ENCODE results near the gene UBR1. TPM values are rescaled to one million over a fixed set of nuclear protein-coding genes. Genes with fewer than 3 reads are reported as not detected.
A peak's percentile ranks its signal among the peaks of the same experiment; 100 is the strongest.

The UBR1 gene
- total RNA-seq, 1 donor from 2014 or later: 21.9 TPM

GRCh38 chr15:43111354-43111753, 5.5 kb upstream of the UBR1 start:
- Histone ChIP-seq H3K4me3 (no peak overlapping the region), H3K4me1 (peaks cover 4% of the 10 kb centered on the region), H3K27me3 (no peaks in the 10 kb centered on the region), H3K36me3 (no peaks in the 10 kb centered on the region), H3K27ac (no peak overlapping the region), H3K9me3 (no peaks in the 10 kb centered on the region)
- no peak for TF ChIP-seq CTCF (IDR thresholded peaks at IDR 0.05)
- no peak for TF ChIP-seq POLR2AphosphoS5 (IDR thresholded peaks at IDR 0.05; ENCODE audit: insufficient read depth in 1 of 2, low read depth in 1 of 2)
- no peak for TF ChIP-seq POLR2A (IDR thresholded peaks at IDR 0.05)
- intact Hi-C loops (cut with DNase I): no loop called here
- DNase-seq (ENCODE audit: extremely low spot score in 2 of 2): no peak

- Histone ChIP-seq H3K36me3 (no peaks in the 10 kb centered on the region), H3K9me3 (no peaks in the 10 kb centered on the region), H3K4me3 (no peak overlapping the region), H3K27ac (no peak overlapping the region), H3K4me1 (peaks cover 32% of the 10 kb centered on the region), H3K27me3 (no peaks in the 10 kb centered on the region)
- DNase-seq (ENCODE audit: extremely low spot score in 2 of 2): no peak
- TF ChIP-seq CTCF (IDR thresholded peaks at IDR 0.05): no peak
- no peak for TF ChIP-seq POLR2AphosphoS5 (IDR thresholded peaks at IDR 0.05; ENCODE audit: insufficient read depth in 1 of 2, low read depth in 1 of 2)
- no peak for TF ChIP-seq POLR2A (IDR thresholded peaks at IDR 0.05)
- intact Hi-C loops (cut with DNase I): no loop called here
Measured at GRCh38 chr15:43107751-43108150, 1.9 kb upstream of the UBR1 start.

GRCh38 chr15:43106486-43106829, 620 bp upstream of the UBR1 start:
- H3K27me3 ChIP-seq: no peaks in the 10 kb centered on the region
- no peaks in the 10 kb centered on the region for H3K9me3 ChIP-seq
- H3K36me3 ChIP-seq: no peaks in the 10 kb centered on the region
- no peak for DNase-seq (ENCODE audit: extremely low spot score in 2 of 2)
- TF ChIP-seq POLR2A (IDR thresholded peaks at IDR 0.05) (no peak), POLR2AphosphoS5 (IDR thresholded peaks at IDR 0.05; ENCODE audit: insufficient read depth in 1 of 2, low read depth in 1 of 2) (no peak), CTCF (IDR thresholded peaks at IDR 0.05) (no peak)
- H3K27ac ChIP-seq: peak overlapping the region; percentile 89
- intact Hi-C loops (cut with DNase I): no loop called here
- H3K4me1 ChIP-seq: peaks cover 37% of the 10 kb centered on the region
- H3K4me3 ChIP-seq: peak overlapping the region; percentile 79 to 82

- peak overlapping the region; percentile 79 to 82 for H3K4me3 ChIP-seq
- peak overlapping the region; percentile 89 for H3K27ac ChIP-seq
- peak in 1 of 2 donors; percentile 86 for DNase-seq (ENCODE audit: extremely low spot score in 2 of 2)
- H3K4me1 ChIP-seq: peaks cover 37% of the 10 kb centered on the region
- no peak for TF ChIP-seq CTCF (IDR thresholded peaks at IDR 0.05)
- no peak for TF ChIP-seq POLR2AphosphoS5 (IDR thresholded peaks at IDR 0.05; ENCODE audit: insufficient read depth in 1 of 2, low read depth in 1 of 2)
- no peak for TF ChIP-seq POLR2A (IDR thresholded peaks at IDR 0.05)
- intact Hi-C loops (cut with DNase I): no loop called here
- H3K36me3 ChIP-seq: no peaks in the 10 kb centered on the region
- no peaks in the 10 kb centered on the region for H3K27me3 ChIP-seq
- H3K9me3 ChIP-seq: no peaks in the 10 kb centered on the region
Measured at GRCh38 chr15:43105077-43105736, 631 bp downstream of the UBR1 start.

- intact Hi-C loops (cut with DNase I): no loop called here
- TF ChIP-seq POLR2A (IDR thresholded peaks at IDR 0.05) (no peak), CTCF (IDR thresholded peaks at IDR 0.05) (no peak), POLR2AphosphoS5 (IDR thresholded peaks at IDR 0.05; ENCODE audit: insufficient read depth in 1 of 2, low read depth in 1 of 2) (no peak)
- Histone ChIP-seq H3K36me3 (no peaks in the 10 kb centered on the region), H3K27me3 (no peaks in the 10 kb centered on the region), H3K4me1 (peaks cover 37% of the 10 kb centered on the region), H3K27ac (no peak overlapping the region), H3K4me3 (peak overlapping the region in 1 of 2 donors; percentile 82), H3K9me3 (no peaks in the 10 kb centered on the region)
- DNase-seq (ENCODE audit: extremely low spot score in 2 of 2): no peak
Measured at GRCh38 chr15:43104426-43104825, 1.4 kb downstream of the UBR1 start.
